Neural cell (in vitro differentiated cells): ENCODE data around the gene MBD3. TPM values are rescaled to one million over a fixed set of nuclear protein-coding genes. Genes with fewer than 3 reads are reported as not detected.

Experiments
- H2AFZ ChIP-seq: fragments of 200-600, 300-800 bp; sonication (generic), shearing (Covaris generic); 2 replicates; pipeline ENCODE4 v1.6.0; 2014; ENCODE audit warnings: low read depth, mild to moderate bottlenecking, antibody characterized with exemption, low read length, moderate library complexity
- H3F3A ChIP-seq: fragments of 200-600 bp; shearing (Covaris generic); 2 replicates; pipeline ENCODE4 v1.6.1; 2016; ENCODE audit warnings: mild to moderate bottlenecking, moderate library complexity, mixed read lengths, antibody characterized with exemption, low read length; ENCODE audit not compliant: insufficient read depth, poor library complexity, severe bottlenecking
- H3K27ac ChIP-seq: fragments of 200-600, 300-800 bp; sonication (generic), shearing (Covaris generic); 2 replicates; pipeline ENCODE4 v1.5.1; 2014; ENCODE audit warnings: mild to moderate bottlenecking, low read length, moderate library complexity
- H3K27me3 ChIP-seq: fragments of 300-800, 200-600 bp; sonication (generic), shearing (Covaris generic); 2 replicates; pipeline ENCODE4 v1.6.0; 2014; ENCODE audit warnings: mild to moderate bottlenecking, low read depth, low read length, moderate library complexity; ENCODE audit not compliant: insufficient read depth
- H3K36me3 ChIP-seq: fragments of 300-800, 200-600 bp; sonication (generic), shearing (Covaris generic); 2 replicates; pipeline ENCODE4 v1.5.1; 2014; ENCODE audit warnings: mild to moderate bottlenecking, antibody characterized with exemption, low read length, moderate library complexity; ENCODE audit not compliant: insufficient read depth
- H3K4me2 ChIP-seq: fragments of 300-800, 200-600 bp; sonication (generic), shearing (Covaris generic); 2 replicates; pipeline ENCODE4 v1.6.0; 2014; ENCODE audit warnings: mild to moderate bottlenecking, low read length
- H3K4me3 ChIP-seq: fragments of 300-800, 200-600 bp; sonication (generic), shearing (Covaris generic); 2 replicates; pipeline ENCODE4 v1.5.1; 2014; ENCODE audit warnings: mild to moderate bottlenecking, low read length, moderate library complexity
- H3K79me2 ChIP-seq: fragments of 200-600 bp; shearing (Covaris generic); replicated peaks from 2 replicates; pipeline ENCODE4 v1.6.0; 2014; ENCODE audit warnings: mild to moderate bottlenecking, low read length, moderate library complexity; ENCODE audit not compliant: insufficient read depth
- H3K9ac ChIP-seq: fragments of 300-800, 200-600 bp; sonication (generic), shearing (Covaris generic); 2 replicates; pipeline ENCODE4 v1.6.1; 2016; ENCODE audit warnings: mild to moderate bottlenecking, low read length, mixed read lengths
- H3K9me2 ChIP-seq: fragments of 200-600 bp; shearing (Covaris generic); 2 replicates; pipeline ENCODE4 v1.6.1; 2016; ENCODE audit warnings: mild to moderate bottlenecking, low read length, mixed read lengths; ENCODE audit not compliant: insufficient read depth
- H3K9me3 ChIP-seq: fragments of 200-600, 300-800 bp; sonication (generic), shearing (Covaris generic); 2 replicates; pipeline ENCODE4 v1.6.1; 2016; ENCODE audit warnings: mild to moderate bottlenecking, mixed run types, low read length, moderate library complexity, mixed read lengths
- H4K20me1 ChIP-seq: fragments of 200-600 bp; shearing (Covaris generic); 2 replicates; pipeline ENCODE4 v1.6.1; 2016; ENCODE audit warnings: mild to moderate bottlenecking, mixed run types; ENCODE audit not compliant: insufficient read depth
- EP300 ChIP-seq: fragments of 450-650 bp; conservative IDR thresholded peaks from 2 replicates; pipeline ENCODE4 v1.6.1; 2014; ENCODE audit warnings: antibody characterized with exemption, mild to moderate bottlenecking, moderate library complexity; ENCODE audit not compliant: poor library complexity, severe bottlenecking
- EZH2 ChIP-seq: fragments of 200-600, 300-800 bp; shearing (Covaris generic), sonication (generic); IDR thresholded peaks from 2 replicates; pipeline ENCODE4 v1.6.1; 2014; ENCODE audit warnings: antibody characterized with exemption, low read length, borderline replicate concordance, mild to moderate bottlenecking; ENCODE audit not compliant: insufficient read depth, poor library complexity, severe bottlenecking
- MXI1 ChIP-seq: fragments of 450-650 bp; conservative IDR thresholded peaks from 2 replicates; pipeline ENCODE4 v1.6.1; 2014; ENCODE audit warnings: antibody characterized with exemption, mild to moderate bottlenecking; ENCODE audit not compliant: poor library complexity, severe bottlenecking
- POLR2AphosphoS5 ChIP-seq: IDR thresholded peaks from 2 replicates; pipeline ENCODE4 v1.6.1; 2012
- RAD21 ChIP-seq: fragments of 450-650 bp; conservative IDR thresholded peaks from 2 replicates; pipeline ENCODE4 v1.6.1; 2014; ENCODE audit warnings: antibody characterized with exemption, mild to moderate bottlenecking, moderate library complexity
- SMC3 ChIP-seq: fragments of 450-650 bp; conservative IDR thresholded peaks from 2 replicates; pipeline ENCODE4 v1.6.1; 2014; ENCODE audit warnings: antibody characterized with exemption, mild to moderate bottlenecking, moderate library complexity; ENCODE audit not compliant: poor library complexity
- TAF1 ChIP-seq: IDR thresholded peaks from 2 replicates; pipeline ENCODE4 v1.6.1; 2012; ENCODE audit warnings: low read depth
- polyA plus RNA-seq: library from polyadenylated mRNA; depleted of rRNA; stranded (reverse); fragments of >200 nt; gene quantifications from 2 replicates; pipeline ENCODE4 v1.2.3, GENCODE V29; 2014
- TF ChIP-seq, protein P1 (sequence below): IDR thresholded peaks from 2 replicates; pipeline ENCODE4 v1.6.1; 2012; ENCODE audit warnings: borderline replicate concordance
- TF ChIP-seq, protein P2 (sequence below): fragments of 450-650 bp; IDR thresholded peaks from 2 replicates; pipeline ENCODE4 v1.5.1; 2014; ENCODE audit warnings: antibody characterized with exemption, mild to moderate bottlenecking, moderate library complexity; ENCODE audit not compliant: poor library complexity, severe bottlenecking

The MBD3 gene
- polyA plus RNA-seq, 1 donor from 2014 or later: 80.1 TPM

- H3K9ac ChIP-seq: no peak overlapping the region
- no peak overlapping the region for H3K27ac ChIP-seq
- no peak overlapping the region for H3K4me3 ChIP-seq
- H3K9me3 ChIP-seq: no peaks in the 10 kb centered on the region
- H2AFZ ChIP-seq: no peak overlapping the region
- no peaks in the 10 kb centered on the region for H3K36me3 ChIP-seq
- H3K9me2 ChIP-seq: no peaks in the 10 kb centered on the region
- TF ChIP-seq SMC3 (no peak), EP300 (no peak), RAD21 (no peak), EZH2 (no peak), MXI1 (no peak), POLR2AphosphoS5 (no peak), TAF1 (no peak)
- TF ChIP-seq, protein P1, sequence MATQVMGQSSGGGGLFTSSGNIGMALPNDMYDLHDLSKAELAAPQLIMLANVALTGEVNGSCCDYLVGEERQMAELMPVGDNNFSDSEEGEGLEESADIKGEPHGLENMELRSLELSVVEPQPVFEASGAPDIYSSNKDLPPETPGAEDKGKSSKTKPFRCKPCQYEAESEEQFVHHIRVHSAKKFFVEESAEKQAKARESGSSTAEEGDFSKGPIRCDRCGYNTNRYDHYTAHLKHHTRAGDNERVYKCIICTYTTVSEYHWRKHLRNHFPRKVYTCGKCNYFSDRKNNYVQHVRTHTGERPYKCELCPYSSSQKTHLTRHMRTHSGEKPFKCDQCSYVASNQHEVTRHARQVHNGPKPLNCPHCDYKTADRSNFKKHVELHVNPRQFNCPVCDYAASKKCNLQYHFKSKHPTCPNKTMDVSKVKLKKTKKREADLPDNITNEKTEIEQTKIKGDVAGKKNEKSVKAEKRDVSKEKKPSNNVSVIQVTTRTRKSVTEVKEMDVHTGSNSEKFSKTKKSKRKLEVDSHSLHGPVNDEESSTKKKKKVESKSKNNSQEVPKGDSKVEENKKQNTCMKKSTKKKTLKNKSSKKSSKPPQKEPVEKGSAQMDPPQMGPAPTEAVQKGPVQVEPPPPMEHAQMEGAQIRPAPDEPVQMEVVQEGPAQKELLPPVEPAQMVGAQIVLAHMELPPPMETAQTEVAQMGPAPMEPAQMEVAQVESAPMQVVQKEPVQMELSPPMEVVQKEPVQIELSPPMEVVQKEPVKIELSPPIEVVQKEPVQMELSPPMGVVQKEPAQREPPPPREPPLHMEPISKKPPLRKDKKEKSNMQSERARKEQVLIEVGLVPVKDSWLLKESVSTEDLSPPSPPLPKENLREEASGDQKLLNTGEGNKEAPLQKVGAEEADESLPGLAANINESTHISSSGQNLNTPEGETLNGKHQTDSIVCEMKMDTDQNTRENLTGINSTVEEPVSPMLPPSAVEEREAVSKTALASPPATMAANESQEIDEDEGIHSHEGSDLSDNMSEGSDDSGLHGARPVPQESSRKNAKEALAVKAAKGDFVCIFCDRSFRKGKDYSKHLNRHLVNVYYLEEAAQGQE: no peak
- TF ChIP-seq, protein P2, sequence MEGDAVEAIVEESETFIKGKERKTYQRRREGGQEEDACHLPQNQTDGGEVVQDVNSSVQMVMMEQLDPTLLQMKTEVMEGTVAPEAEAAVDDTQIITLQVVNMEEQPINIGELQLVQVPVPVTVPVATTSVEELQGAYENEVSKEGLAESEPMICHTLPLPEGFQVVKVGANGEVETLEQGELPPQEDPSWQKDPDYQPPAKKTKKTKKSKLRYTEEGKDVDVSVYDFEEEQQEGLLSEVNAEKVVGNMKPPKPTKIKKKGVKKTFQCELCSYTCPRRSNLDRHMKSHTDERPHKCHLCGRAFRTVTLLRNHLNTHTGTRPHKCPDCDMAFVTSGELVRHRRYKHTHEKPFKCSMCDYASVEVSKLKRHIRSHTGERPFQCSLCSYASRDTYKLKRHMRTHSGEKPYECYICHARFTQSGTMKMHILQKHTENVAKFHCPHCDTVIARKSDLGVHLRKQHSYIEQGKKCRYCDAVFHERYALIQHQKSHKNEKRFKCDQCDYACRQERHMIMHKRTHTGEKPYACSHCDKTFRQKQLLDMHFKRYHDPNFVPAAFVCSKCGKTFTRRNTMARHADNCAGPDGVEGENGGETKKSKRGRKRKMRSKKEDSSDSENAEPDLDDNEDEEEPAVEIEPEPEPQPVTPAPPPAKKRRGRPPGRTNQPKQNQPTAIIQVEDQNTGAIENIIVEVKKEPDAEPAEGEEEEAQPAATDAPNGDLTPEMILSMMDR: no peak
- no peaks in the 10 kb centered on the region for H4K20me1 ChIP-seq
- no peaks in the 10 kb centered on the region for H3F3A ChIP-seq
- no peaks in the 10 kb centered on the region for H3K27me3 ChIP-seq
- H3K4me2 ChIP-seq: no peak overlapping the region
- peaks cover 24% of the 10 kb centered on the region for H3K79me2 ChIP-seq
Measured at GRCh38 chr19:1633269-1633826, 40.7 kb upstream of the MBD3 start.

DNA sequence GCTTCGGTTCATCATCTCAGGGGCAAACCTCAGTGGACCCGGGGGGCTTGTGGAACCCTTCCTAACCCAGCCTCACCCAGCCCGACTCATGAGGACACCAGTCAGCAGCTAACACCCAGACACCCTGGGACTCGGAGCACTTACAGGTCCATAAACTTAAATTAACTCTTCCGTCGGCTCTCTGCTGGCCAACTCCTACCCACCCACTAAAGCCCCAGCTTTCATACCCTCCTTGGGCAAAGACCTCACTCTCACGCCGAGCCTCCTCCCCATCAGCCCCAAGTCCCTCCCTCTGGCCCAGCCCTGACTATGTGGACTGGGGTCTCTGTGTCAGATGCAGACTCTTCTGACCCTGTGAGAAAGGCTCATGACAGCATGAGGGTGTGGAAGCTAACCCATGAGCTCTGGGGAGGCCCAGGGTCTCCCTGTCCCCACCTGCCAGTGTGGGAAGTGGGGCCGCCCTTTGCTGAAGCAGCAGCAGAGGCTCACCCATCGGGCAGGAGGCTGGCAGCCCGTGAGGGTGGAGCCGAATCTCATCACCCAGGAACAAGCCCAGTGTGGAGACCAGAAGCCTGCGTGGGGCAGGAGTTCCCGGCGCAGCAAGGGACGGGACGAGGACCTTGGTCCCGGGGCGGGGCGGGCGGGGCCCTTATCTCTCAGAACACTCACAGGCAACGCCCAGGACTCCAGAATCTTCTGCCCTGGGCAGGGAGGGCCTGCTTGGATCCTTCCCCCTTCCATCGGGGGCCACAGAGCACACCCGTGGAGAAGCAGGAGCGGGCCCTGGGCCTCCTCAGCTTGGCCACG is 40.0 kb upstream of the MBD3 start:
- Histone ChIP-seq H3K4me3 (no peak overlapping the region), H3K9ac (no peak overlapping the region), H3K79me2 (peaks cover 18% of the 10 kb centered on the region), H3K9me3 (no peaks in the 10 kb centered on the region), H4K20me1 (no peaks in the 10 kb centered on the region), H2AFZ (no peak overlapping the region), H3K9me2 (no peaks in the 10 kb centered on the region), H3F3A (no peaks in the 10 kb centered on the region), H3K36me3 (no peaks in the 10 kb centered on the region), H3K4me2 (no peak overlapping the region), H3K27me3 (no peaks in the 10 kb centered on the region), H3K27ac (no peak overlapping the region)
- TF ChIP-seq EZH2: no peak
- TF ChIP-seq MXI1: no peak
- no peak for TF ChIP-seq POLR2AphosphoS5
- no peak for TF ChIP-seq SMC3
- no peak for TF ChIP-seq EP300
- TF ChIP-seq, protein P1: no peak
- no peak for TF ChIP-seq TAF1
- TF ChIP-seq, protein P2: no peak
- TF ChIP-seq RAD21: no peak
